Neural cell (in vitro differentiated cells): Measurements from ENCODE around the gene PLD5. TPM values are rescaled to one million over a fixed set of nuclear protein-coding genes. Genes with fewer than 3 reads are reported as not detected.

ENCODE experiments used
- H2AFZ ChIP-seq: fragments of 200-600, 300-800 bp; sonication (generic), shearing (Covaris generic); 2 replicates; pipeline ENCODE4 v1.6.0; 2014; ENCODE audit warnings: low read depth, mild to moderate bottlenecking, antibody characterized with exemption, low read length, moderate library complexity
- H3F3A ChIP-seq: fragments of 200-600 bp; shearing (Covaris generic); 2 replicates; pipeline ENCODE4 v1.6.1; 2016; ENCODE audit warnings: mild to moderate bottlenecking, moderate library complexity, mixed read lengths, antibody characterized with exemption, low read length; ENCODE audit not compliant: insufficient read depth, poor library complexity, severe bottlenecking
- H3K27ac ChIP-seq: fragments of 200-600, 300-800 bp; sonication (generic), shearing (Covaris generic); 2 replicates; pipeline ENCODE4 v1.5.1; 2014; ENCODE audit warnings: mild to moderate bottlenecking, low read length, moderate library complexity
- H3K27me3 ChIP-seq: fragments of 300-800, 200-600 bp; sonication (generic), shearing (Covaris generic); 2 replicates; pipeline ENCODE4 v1.6.0; 2014; ENCODE audit warnings: mild to moderate bottlenecking, low read depth, low read length, moderate library complexity; ENCODE audit not compliant: insufficient read depth
- H3K36me3 ChIP-seq: fragments of 300-800, 200-600 bp; sonication (generic), shearing (Covaris generic); 2 replicates; pipeline ENCODE4 v1.5.1; 2014; ENCODE audit warnings: mild to moderate bottlenecking, antibody characterized with exemption, low read length, moderate library complexity; ENCODE audit not compliant: insufficient read depth
- H3K4me2 ChIP-seq: fragments of 300-800, 200-600 bp; sonication (generic), shearing (Covaris generic); 2 replicates; pipeline ENCODE4 v1.6.0; 2014; ENCODE audit warnings: mild to moderate bottlenecking, low read length
- H3K4me3 ChIP-seq: fragments of 300-800, 200-600 bp; sonication (generic), shearing (Covaris generic); 2 replicates; pipeline ENCODE4 v1.5.1; 2014; ENCODE audit warnings: mild to moderate bottlenecking, low read length, moderate library complexity
- H3K79me2 ChIP-seq: fragments of 200-600 bp; shearing (Covaris generic); replicated peaks from 2 replicates; pipeline ENCODE4 v1.6.0; 2014; ENCODE audit warnings: mild to moderate bottlenecking, low read length, moderate library complexity; ENCODE audit not compliant: insufficient read depth
- H3K9ac ChIP-seq: fragments of 300-800, 200-600 bp; sonication (generic), shearing (Covaris generic); 2 replicates; pipeline ENCODE4 v1.6.1; 2016; ENCODE audit warnings: mild to moderate bottlenecking, low read length, mixed read lengths
- H3K9me2 ChIP-seq: fragments of 200-600 bp; shearing (Covaris generic); 2 replicates; pipeline ENCODE4 v1.6.1; 2016; ENCODE audit warnings: mild to moderate bottlenecking, low read length, mixed read lengths; ENCODE audit not compliant: insufficient read depth
- H3K9me3 ChIP-seq: fragments of 200-600, 300-800 bp; sonication (generic), shearing (Covaris generic); 2 replicates; pipeline ENCODE4 v1.6.1; 2016; ENCODE audit warnings: mild to moderate bottlenecking, mixed run types, low read length, moderate library complexity, mixed read lengths
- H4K20me1 ChIP-seq: fragments of 200-600 bp; shearing (Covaris generic); 2 replicates; pipeline ENCODE4 v1.6.1; 2016; ENCODE audit warnings: mild to moderate bottlenecking, mixed run types; ENCODE audit not compliant: insufficient read depth
- EP300 ChIP-seq: fragments of 450-650 bp; conservative IDR thresholded peaks from 2 replicates; pipeline ENCODE4 v1.6.1; 2014; ENCODE audit warnings: antibody characterized with exemption, mild to moderate bottlenecking, moderate library complexity; ENCODE audit not compliant: poor library complexity, severe bottlenecking
- EZH2 ChIP-seq: fragments of 200-600, 300-800 bp; shearing (Covaris generic), sonication (generic); IDR thresholded peaks from 2 replicates; pipeline ENCODE4 v1.6.1; 2014; ENCODE audit warnings: antibody characterized with exemption, low read length, borderline replicate concordance, mild to moderate bottlenecking; ENCODE audit not compliant: insufficient read depth, poor library complexity, severe bottlenecking
- MXI1 ChIP-seq: fragments of 450-650 bp; conservative IDR thresholded peaks from 2 replicates; pipeline ENCODE4 v1.6.1; 2014; ENCODE audit warnings: antibody characterized with exemption, mild to moderate bottlenecking; ENCODE audit not compliant: poor library complexity, severe bottlenecking
- POLR2AphosphoS5 ChIP-seq: IDR thresholded peaks from 2 replicates; pipeline ENCODE4 v1.6.1; 2012
- RAD21 ChIP-seq: fragments of 450-650 bp; conservative IDR thresholded peaks from 2 replicates; pipeline ENCODE4 v1.6.1; 2014; ENCODE audit warnings: antibody characterized with exemption, mild to moderate bottlenecking, moderate library complexity
- REST ChIP-seq: IDR thresholded peaks from 2 replicates; pipeline ENCODE4 v1.6.1; 2012; ENCODE audit warnings: borderline replicate concordance
- SMC3 ChIP-seq: fragments of 450-650 bp; conservative IDR thresholded peaks from 2 replicates; pipeline ENCODE4 v1.6.1; 2014; ENCODE audit warnings: antibody characterized with exemption, mild to moderate bottlenecking, moderate library complexity; ENCODE audit not compliant: poor library complexity
- TAF1 ChIP-seq: IDR thresholded peaks from 2 replicates; pipeline ENCODE4 v1.6.1; 2012; ENCODE audit warnings: low read depth
- polyA plus RNA-seq: library from polyadenylated mRNA; depleted of rRNA; stranded (reverse); fragments of >200 nt; gene quantifications from 2 replicates; pipeline ENCODE4 v1.2.3, GENCODE V29; 2014
- TF ChIP-seq, protein P1 (sequence below): fragments of 450-650 bp; IDR thresholded peaks from 2 replicates; pipeline ENCODE4 v1.5.1; 2014; ENCODE audit warnings: antibody characterized with exemption, mild to moderate bottlenecking, moderate library complexity; ENCODE audit not compliant: poor library complexity, severe bottlenecking

Gene PLD5
- polyA plus RNA-seq, 1 donor from 2014 or later, result 0.64 TPM

DNA sequence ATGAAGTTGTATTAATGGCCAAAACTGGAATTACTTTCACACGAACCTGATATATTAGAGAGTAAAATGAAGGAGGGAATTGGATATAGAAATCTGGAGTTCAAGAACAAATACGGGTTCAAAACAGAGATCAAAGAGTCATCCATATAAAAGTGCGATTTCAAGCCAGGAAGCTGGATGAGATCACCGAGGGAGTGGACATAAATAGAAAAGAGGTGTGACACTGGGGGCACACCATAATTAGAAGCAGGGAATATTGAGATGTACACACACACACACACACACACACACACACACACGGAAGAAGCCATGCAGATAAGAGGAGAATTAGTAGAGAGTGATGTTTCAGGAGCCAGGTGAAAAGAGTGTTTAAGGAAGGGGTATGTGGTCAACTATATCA is 32.3 kb upstream of the PLD5 start:
- no peaks in the 10 kb centered on the region for H4K20me1 ChIP-seq
- H3K4me2 ChIP-seq, result no peak overlapping the region
- H2AFZ ChIP-seq, result no peak overlapping the region
- no peaks in the 10 kb centered on the region for H3K9me3 ChIP-seq
- no peak overlapping the region for H3K4me3 ChIP-seq
- no peaks in the 10 kb centered on the region for H3K9me2 ChIP-seq
- H3K27me3 ChIP-seq, result no peaks in the 10 kb centered on the region
- H3F3A ChIP-seq, result no peaks in the 10 kb centered on the region
- H3K79me2 ChIP-seq, result no peaks in the 10 kb centered on the region
- no peak overlapping the region for H3K27ac ChIP-seq
- TF ChIP-seq POLR2AphosphoS5, result no peak
- TF ChIP-seq RAD21, result no peak
- TF ChIP-seq MXI1, result no peak
- TF ChIP-seq, protein P1, sequence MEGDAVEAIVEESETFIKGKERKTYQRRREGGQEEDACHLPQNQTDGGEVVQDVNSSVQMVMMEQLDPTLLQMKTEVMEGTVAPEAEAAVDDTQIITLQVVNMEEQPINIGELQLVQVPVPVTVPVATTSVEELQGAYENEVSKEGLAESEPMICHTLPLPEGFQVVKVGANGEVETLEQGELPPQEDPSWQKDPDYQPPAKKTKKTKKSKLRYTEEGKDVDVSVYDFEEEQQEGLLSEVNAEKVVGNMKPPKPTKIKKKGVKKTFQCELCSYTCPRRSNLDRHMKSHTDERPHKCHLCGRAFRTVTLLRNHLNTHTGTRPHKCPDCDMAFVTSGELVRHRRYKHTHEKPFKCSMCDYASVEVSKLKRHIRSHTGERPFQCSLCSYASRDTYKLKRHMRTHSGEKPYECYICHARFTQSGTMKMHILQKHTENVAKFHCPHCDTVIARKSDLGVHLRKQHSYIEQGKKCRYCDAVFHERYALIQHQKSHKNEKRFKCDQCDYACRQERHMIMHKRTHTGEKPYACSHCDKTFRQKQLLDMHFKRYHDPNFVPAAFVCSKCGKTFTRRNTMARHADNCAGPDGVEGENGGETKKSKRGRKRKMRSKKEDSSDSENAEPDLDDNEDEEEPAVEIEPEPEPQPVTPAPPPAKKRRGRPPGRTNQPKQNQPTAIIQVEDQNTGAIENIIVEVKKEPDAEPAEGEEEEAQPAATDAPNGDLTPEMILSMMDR, result no peak
- TF ChIP-seq EP300, result no peak
- TF ChIP-seq REST, result no peak
- TF ChIP-seq SMC3, result no peak
- no peak for TF ChIP-seq TAF1
- no peak for TF ChIP-seq EZH2
- H3K36me3 ChIP-seq, result no peaks in the 10 kb centered on the region
- no peak overlapping the region for H3K9ac ChIP-seq

DNA sequence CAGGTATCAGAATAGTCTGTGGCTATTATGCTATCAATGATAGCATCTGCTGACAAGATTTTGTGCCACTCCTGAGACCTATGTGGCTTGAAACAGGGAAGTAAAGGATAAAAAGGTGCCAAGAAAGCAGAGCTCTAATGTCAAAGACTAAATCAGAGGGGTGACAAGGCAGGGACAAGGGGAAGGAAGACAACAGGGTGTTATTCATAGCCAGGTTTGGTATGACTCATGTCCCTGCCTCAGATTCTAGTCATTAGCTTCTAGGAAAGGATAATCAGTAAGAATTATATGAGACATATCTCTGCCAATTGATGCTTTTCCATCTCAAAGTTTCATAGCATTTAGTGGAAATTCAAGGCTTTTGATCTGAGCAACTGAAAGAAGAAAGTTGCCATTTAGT is 31.8 kb upstream of the PLD5 start:
- no peak overlapping the region for H2AFZ ChIP-seq
- H3K36me3 ChIP-seq, result no peaks in the 10 kb centered on the region
- H4K20me1 ChIP-seq, result no peaks in the 10 kb centered on the region
- no peaks in the 10 kb centered on the region for H3K9me2 ChIP-seq
- no peak overlapping the region for H3K4me2 ChIP-seq
- TF ChIP-seq POLR2AphosphoS5 (no peak), SMC3 (no peak), TAF1 (no peak), EP300 (no peak), MXI1 (no peak), REST (no peak), RAD21 (no peak)
- TF ChIP-seq, protein P1, result no peak
- H3K27me3 ChIP-seq, result no peaks in the 10 kb centered on the region
- H3K79me2 ChIP-seq, result no peaks in the 10 kb centered on the region
- no peak overlapping the region for H3K27ac ChIP-seq
- no peak overlapping the region for H3K9ac ChIP-seq
- H3K9me3 ChIP-seq, result no peaks in the 10 kb centered on the region
- no peaks in the 10 kb centered on the region for H3F3A ChIP-seq
- H3K4me3 ChIP-seq, result no peak overlapping the region
